NB4 (cell line): ENCODE measurements around the gene GRID1.

Experiments
- MAX ChIP-seq: IDR thresholded peaks from 2 replicates; pipeline ENCODE4 v1.6.1; 2011; ENCODE audit warnings: low read depth, low read length
- MYC ChIP-seq: IDR thresholded peaks from 2 replicates; pipeline ENCODE4 v1.6.1; 2011; ENCODE audit warnings: low read depth, low read length
- POLR2A ChIP-seq: IDR thresholded peaks from 2 replicates; pipeline ENCODE4 v1.6.1; 2011; ENCODE audit warnings: mild to moderate bottlenecking; ENCODE audit not compliant: insufficient read length; ENCODE audit errors: extremely low read depth
- TF ChIP-seq, protein P1 (sequence below): IDR thresholded peaks from one replicate; pipeline ENCODE4 v1.5.1; 2012; ENCODE audit warnings: low read depth, low read length

GRCh38 chr10:85922356-85923129, 444.1 kb downstream of the GRID1 start:
- TF ChIP-seq, protein P1, sequence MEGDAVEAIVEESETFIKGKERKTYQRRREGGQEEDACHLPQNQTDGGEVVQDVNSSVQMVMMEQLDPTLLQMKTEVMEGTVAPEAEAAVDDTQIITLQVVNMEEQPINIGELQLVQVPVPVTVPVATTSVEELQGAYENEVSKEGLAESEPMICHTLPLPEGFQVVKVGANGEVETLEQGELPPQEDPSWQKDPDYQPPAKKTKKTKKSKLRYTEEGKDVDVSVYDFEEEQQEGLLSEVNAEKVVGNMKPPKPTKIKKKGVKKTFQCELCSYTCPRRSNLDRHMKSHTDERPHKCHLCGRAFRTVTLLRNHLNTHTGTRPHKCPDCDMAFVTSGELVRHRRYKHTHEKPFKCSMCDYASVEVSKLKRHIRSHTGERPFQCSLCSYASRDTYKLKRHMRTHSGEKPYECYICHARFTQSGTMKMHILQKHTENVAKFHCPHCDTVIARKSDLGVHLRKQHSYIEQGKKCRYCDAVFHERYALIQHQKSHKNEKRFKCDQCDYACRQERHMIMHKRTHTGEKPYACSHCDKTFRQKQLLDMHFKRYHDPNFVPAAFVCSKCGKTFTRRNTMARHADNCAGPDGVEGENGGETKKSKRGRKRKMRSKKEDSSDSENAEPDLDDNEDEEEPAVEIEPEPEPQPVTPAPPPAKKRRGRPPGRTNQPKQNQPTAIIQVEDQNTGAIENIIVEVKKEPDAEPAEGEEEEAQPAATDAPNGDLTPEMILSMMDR: no peak
- TF ChIP-seq POLR2A (no peak), MAX (no peak), MYC (no peak)
